CD4-positive, alpha-beta T cell treated with Interleukin-21 for 1 hour (primary cell): ENCODE results near the gene SEMA7A.

Experiments used
- DNase-seq: peaks from one replicate; pipeline ENCODE4 v3.0.0-alpha.2; 2020

Gene SEMA7A

GRCh38 chr15:74451861-74452835 lies 18.4 kb upstream of the SEMA7A start:
- no peak for DNase-seq

- no peak for DNase-seq
Observed at GRCh38 chr15:74451322-74451721, 17.6 kb upstream of the SEMA7A start.

GRCh38 chr15:74449643-74450205 lies 16.0 kb upstream of the SEMA7A start:
- no peak for DNase-seq

- no peak for DNase-seq
Observed at GRCh38 chr15:74449095-74449494, 15.3 kb upstream of the SEMA7A start.

GRCh38 chr15:74445816-74446763 lies 12.3 kb upstream of the SEMA7A start:
- DNase-seq = no peak

GRCh38 chr15:74444106-74445062 lies 10.6 kb upstream of the SEMA7A start:
- no peak for DNase-seq

- DNase-seq = no peak
Observed at GRCh38 chr15:74443100-74443909, 9.5 kb upstream of the SEMA7A start.

- DNase-seq = no peak
Observed at GRCh38 chr15:74442604-74443003, 8.8 kb upstream of the SEMA7A start.

GRCh38 chr15:74442063-74442462 lies 8.3 kb upstream of the SEMA7A start:
- DNase-seq = no peak

GRCh38 chr15:74441248-74441941 lies 7.6 kb upstream of the SEMA7A start:
- DNase-seq = no peak

GRCh38 chr15:74438721-74439316 lies 5.1 kb upstream of the SEMA7A start:
- peak; percentile 79 for DNase-seq

GRCh38 chr15:74438206-74438605 lies 4.4 kb upstream of the SEMA7A start:
- DNase-seq = no peak

- no peak for DNase-seq
Observed at GRCh38 chr15:74434263-74435136, 742 bp upstream of the SEMA7A start.

GRCh38 chr15:74432968-74433591 lies 678 bp downstream of the SEMA7A start:
- no peak for DNase-seq

GRCh38 chr15:74432271-74432967 lies 1.3 kb downstream of the SEMA7A start:
- DNase-seq = no peak

GRCh38 chr15:74431645-74432044 lies 2.1 kb downstream of the SEMA7A start:
- no peak for DNase-seq

- no peak for DNase-seq
Observed at GRCh38 chr15:74431116-74431515, 2.6 kb downstream of the SEMA7A start.

GRCh38 chr15:74430510-74430951 lies 3.2 kb downstream of the SEMA7A start:
- DNase-seq = no peak
